ENCODE results near the gene SNRNP70. TPM values are rescaled to one million over a fixed set of nuclear protein-coding genes. Genes with fewer than 3 reads are reported as not detected.
"Not testable (repeated sequence)": the region's sequence is repeated elsewhere in the genome, so short reads cannot be mapped to it uniquely, and the experiment has no call there.

The SNRNP70 gene
- total RNA-seq, 1 experiment from 2014 or later: 361 TPM

DNA sequence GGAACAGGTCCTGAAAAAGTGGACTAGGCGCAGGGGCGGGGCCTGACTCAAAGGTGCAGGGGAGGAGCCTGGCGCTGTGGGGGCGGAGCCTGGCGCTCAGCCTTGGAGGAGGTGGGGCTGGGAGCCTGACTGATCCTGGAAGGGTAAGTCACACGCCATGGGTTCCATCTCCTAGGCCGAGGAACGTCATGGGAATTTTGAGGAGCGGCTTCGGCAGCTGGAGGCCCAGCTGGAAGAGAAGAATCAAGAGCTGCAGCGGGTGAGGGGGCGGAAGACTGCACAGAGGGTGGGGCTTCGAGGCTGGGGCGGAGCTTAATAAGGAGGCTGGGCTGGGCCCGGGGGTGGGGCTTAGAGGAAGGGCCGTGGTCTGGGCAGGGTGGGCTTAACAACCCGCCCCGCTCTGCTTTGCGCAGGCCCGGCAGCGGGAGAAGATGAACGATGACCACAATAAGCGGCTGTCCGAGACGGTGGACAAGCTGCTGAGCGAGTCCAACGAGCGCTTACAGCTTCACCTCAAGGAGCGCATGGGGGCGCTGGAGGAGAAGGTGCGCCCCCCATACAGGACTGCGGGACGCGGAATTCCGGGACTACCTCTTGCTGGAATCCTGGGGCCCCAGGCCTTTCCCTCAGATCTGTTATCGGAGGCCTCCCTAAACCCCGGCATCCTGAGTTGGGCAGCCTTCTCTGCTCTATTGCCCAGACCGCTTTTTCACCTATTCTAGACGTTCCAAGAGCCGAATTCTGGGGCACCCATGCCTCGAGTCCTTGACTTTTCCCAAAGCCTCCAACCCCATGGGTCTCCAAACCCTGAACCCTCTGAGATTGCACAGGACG lies 48.6 kb downstream of the SNRNP70 start:
- in situ Hi-C loops (cut with HindIII; ENCODE audit: low sequenced_read_pairs): no loop called here
- no peak for DNase-seq (ENCODE audit: low spot score)

DNA sequence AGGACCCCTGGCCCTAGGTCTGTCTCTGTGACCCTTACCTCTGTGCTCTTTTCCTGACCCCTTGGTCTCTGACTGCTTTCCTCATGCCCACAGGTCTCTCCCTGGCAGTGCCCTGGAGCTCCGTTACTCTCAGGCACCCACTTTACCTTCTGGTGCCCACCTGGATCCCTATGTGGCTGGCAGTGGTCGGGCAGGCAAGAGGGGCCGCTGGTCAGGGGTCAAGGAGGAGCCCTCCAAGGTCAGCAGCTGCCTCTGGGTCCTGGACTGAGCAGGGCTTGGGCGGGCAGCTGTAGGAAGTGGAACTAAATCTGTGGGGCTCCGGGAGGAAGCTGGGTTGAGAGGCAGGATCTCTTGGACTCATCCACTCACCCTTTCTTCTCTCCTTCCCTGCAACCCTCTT lies 50.4 kb downstream of the SNRNP70 start:
- DNase-seq (ENCODE audit: low spot score): no peak
- in situ Hi-C loops (cut with HindIII; ENCODE audit: low sequenced_read_pairs): no loop called here

DNA sequence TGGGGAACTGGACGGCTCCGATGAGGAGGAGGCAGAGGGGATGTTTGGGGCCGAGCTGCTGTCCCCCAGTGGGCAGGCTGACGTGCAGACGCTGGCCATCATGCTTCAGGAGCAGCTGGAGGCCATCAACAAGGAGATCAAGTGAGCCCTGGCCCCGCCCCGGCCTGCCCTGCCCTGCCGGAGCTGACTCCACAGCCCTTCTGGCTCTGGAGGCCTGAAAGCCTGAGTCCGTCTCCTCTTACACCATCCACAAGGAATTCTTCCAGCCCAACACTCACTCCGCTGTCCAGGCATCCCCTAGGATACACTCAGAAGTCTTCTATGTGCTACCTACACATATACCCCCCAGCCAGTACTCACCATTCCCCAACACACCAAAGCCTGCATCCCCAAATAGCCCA lies 51.5 kb downstream of the SNRNP70 start:
- in situ Hi-C loops (cut with HindIII; ENCODE audit: low sequenced_read_pairs): no loop called here
- no peak for DNase-seq (ENCODE audit: low spot score)

DNA sequence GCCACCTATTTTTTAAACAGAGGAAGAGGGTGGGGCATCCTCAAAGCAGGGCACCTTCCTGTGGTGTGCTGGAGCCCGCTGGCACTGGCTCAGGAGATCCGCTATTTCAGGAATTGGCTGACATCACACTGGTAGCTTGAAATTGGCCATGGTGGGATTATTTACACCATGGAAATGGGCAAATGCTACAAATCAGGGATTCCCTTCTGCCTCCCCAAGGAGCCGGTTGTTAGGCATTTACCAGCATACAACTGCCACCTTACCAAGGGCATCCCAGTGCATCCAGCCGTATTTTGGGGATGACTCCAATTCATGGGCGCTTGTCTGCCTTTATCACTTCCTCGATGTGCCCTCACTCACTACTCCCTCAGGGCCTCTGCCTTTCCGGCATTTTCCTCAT lies 55.7 kb downstream of the SNRNP70 start:
- in situ Hi-C loops (cut with HindIII; ENCODE audit: low sequenced_read_pairs): no loop called here
- no peak for DNase-seq (ENCODE audit: low spot score)

DNA sequence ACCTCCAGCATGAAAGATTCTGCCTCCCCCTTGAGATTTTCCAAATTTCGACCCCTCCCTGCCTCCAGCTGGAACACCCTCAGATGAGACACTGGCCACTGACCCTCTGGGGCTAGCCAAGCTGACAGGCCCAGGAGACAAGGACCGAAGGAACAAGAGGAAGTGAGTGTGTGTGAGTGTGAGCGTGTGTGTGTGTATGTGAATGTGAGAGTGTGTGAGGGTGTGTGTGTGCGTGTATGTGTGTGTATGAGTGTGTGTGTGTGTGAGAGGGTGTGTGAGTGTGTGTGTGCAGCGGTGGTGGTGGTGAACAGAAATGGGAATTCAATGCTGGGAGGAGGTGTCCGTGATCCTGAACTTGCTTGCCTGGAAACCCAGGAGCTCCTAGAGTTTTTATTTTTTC lies 56.1 kb downstream of the SNRNP70 start:
- in situ Hi-C loops (cut with HindIII; ENCODE audit: low sequenced_read_pairs): no loop called here
- DNase-seq (ENCODE audit: low spot score): no peak

DNA sequence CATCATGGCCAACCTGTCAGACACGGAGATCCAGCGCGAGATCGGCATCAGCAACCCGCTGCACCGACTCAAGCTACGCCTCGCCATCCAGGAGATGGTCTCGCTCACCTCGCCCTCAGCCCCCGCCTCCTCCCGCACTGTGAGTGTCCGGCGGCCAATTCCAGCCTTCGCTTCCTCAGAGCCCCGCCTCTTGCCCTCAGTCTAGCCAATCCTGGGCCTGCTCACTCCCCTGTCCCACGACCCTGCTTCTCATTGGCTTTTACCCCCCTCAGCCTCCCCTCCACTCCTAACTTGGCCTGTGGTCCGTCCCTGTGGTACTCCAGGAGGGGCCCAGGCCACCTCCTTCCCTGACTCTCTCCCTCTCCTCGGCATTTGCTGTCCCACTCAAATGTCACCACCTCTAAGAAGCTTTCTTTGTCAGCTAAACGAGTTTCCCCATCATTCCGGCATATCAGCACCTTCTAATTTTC lies 57.6 kb downstream of the SNRNP70 start:
- in situ Hi-C loops (cut with HindIII; ENCODE audit: low sequenced_read_pairs): no loop called here
- DNase-seq (ENCODE audit: low spot score): peak; percentile 97

DNA sequence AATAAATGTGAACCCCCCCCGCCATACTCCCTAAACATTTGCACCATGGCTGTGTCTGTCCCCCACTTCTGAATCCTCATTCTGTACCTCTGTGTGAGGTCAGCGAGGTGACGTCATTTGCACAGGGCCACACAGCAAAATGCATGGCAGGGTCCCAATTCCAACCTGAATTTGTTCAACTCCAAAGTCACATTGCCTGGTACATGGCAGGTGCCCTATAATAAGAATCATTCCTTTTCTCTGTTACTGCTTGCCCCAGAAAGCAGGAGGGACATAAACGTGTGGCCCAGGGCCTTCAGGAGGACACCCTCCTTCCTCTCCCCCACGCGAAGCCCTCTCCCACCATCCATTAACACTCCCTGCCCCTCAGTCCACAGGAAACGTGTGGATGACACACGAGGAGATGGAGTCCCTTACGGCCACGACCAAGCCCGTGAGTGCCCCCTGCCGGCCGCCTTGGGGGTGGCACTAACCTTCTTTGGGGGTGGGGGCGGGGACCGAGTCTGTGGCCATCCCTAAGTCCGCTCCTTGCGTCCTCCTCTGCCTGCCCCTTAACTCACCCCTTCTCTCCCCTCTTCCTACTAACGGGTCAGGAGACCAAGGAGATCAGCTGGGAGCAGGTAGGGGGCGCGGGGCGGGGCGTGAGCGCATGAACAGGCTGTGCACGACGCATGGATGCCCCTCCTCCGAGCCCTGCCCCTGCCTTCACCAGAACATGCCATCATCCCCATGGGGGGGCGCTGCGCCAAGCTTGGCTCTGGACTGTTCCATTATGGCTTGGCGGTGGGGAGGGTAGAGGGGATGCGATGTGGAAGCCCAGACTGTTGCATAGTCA lies 60.5 kb downstream of the SNRNP70 start:
- in situ Hi-C loops (cut with HindIII; ENCODE audit: low sequenced_read_pairs): no loop called here
- peak; percentile 79 for DNase-seq (ENCODE audit: low spot score)

DNA sequence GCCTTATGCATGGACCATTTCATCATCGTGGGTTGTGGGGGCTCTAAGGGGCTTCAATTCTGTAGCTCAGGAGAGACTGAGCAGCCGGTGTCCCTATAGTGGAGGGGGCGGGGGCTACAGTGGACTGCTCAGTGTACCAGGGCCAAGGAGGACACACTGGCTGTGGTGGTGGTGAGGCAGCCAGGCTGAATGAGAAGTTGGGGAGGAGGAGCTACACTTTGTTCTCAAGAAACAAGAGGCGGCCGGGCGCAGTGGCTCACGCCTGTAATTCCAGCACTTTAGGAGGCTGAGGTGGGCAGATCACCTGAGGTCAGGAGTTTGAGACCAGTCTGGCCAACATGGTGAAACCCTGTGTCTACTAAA lies 61.1 kb downstream of the SNRNP70 start:
- in situ Hi-C loops (cut with HindIII; ENCODE audit: low sequenced_read_pairs); DNase-seq (ENCODE audit: low spot score): not testable (repeated sequence)

DNA sequence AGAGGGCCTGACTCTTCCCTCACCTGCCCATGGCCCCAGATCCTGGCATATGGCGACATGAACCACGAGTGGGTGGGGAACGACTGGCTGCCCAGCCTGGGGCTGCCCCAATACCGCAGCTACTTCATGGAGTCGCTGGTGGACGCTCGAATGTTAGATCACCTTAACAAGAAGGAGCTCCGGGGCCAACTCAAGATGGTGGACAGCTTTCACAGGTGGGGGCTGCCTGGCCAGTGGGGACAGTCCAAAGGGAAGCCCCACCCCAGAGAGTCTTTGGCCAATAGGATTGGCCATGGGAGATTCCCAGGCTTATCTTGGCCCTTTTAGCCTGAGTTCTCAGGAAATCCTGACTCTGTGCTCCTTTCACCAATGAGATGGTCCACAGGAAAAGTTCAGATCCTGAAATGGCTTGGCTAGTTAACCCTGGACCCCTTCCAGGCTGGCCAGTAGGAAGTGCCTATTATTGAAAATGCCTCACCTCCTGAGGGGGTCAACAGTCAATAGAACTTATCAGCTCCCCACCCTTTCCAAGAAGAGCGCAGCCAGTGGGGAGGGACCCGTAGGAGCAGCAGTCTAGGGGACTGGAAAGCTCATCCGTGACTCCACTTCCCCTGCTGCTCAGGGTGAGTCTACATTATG lies 62.9 kb downstream of the SNRNP70 start:
- in situ Hi-C loops (cut with HindIII; ENCODE audit: low sequenced_read_pairs): no loop called here
- peak; percentile 39 for DNase-seq (ENCODE audit: low spot score)

DNA sequence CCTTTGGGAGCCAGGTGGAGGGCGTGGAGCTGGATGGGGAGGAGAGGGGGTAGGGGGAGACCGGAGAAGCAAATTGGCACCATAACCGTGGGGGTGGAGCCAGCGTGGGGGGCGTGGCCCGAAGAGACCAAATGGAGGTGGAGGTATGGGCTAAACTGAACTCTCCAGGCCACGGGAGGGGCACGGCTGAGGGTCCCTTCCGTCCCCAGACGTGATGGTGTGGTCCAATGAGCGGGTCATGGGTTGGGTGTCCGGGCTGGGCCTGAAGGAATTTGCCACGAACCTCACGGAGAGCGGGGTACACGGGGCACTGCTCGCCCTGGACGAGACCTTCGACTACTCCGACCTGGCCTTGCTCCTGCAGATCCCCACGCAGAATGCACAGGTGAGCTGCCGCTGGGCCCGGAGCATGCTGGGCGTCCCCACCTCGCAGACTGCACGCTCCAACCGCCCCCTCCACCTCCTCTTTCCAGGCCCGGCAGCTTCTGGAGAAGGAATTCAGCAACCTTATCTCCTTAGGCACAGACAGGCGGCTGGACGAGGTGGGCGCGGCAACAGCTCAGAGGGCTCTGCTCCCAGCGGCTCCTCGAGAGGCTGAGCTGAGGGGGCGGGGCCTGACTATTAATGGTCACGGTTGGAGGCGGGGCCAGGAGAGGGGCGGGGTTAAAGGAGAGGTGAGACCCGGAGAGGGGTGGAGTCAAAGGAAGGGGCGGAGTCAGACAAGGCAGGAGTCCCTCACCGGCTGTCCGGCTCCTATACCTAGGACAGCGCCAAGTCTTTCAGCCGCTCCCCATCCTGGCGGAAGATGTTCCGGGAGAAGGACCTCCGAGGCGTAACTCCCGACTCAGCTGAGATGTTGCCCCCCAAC lies 63.8 kb downstream of the SNRNP70 start:
- in situ Hi-C loops (cut with HindIII; ENCODE audit: low sequenced_read_pairs): no loop called here
- DNase-seq (ENCODE audit: low spot score): peak; percentile 99

DNA sequence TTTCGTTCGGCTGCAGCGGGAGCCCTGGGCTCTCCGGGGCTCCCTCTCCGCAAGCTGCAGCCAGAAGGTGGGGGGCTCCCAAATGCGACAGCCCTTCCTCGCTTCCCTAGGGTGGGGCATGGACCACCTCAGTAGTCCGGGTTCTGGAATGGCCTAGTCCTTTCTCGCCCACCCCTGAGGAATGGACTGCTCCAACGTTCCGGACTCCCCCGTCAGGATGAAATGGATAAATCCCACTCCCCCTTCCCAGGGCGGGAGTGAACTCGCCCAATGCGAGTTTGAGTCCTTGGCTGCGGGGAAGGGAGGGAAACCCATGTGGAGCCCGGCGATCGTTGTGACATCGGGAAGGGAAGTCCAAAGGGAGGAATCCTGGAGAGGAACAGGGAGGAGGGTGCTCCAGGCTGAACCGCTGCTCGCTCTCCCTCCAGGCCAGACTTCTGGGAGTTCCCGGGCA lies 64.4 kb downstream of the SNRNP70 start:
- in situ Hi-C loops (cut with HindIII; ENCODE audit: low sequenced_read_pairs): no loop called here
- peak; percentile 82 for DNase-seq (ENCODE audit: low spot score)

DNA sequence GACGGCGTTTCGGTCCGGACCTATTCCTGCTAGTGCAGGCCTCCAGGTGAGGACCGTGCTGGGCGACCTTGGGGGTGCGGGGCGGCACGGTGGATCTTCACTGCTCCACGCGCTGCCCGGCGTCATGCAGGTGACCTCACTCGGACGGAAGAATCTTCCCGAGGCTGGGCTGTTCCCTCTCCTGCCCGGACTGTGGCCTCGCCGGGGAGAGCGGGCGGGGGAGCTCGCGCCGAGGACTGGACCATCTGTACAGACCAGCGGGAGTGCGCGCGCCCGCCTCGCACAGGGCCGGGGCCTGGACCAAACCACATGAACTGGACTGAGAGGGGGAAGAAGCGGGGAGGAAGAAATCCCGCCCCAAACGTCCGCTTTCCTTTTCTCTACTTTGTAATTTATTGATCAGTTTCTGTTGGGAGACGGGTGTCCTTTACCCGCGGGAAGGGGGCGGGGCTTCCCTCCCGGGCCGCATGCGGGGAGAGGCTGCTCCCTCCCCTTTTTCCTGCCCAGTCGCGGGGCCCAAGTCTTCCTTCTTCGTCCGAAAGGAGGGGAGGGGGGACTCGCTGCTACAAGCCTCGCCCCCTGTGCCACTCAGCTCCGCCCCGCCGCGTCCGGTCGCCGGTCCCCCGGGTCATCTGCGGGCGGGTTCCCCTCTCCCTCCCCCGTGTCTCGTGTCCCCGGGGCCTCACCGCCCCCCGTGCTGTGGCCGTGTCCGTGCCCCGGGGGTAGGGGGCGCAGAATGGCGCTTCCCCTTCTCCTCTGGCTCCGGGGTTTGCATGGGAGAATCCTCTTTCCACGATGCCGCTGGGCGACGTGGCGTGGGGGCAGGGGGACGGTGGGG lies 65.1 kb downstream of the SNRNP70 start:
- in situ Hi-C loops (cut with HindIII; ENCODE audit: low sequenced_read_pairs): no loop called here
- DNase-seq (ENCODE audit: low spot score): peak; percentile 91

DNA sequence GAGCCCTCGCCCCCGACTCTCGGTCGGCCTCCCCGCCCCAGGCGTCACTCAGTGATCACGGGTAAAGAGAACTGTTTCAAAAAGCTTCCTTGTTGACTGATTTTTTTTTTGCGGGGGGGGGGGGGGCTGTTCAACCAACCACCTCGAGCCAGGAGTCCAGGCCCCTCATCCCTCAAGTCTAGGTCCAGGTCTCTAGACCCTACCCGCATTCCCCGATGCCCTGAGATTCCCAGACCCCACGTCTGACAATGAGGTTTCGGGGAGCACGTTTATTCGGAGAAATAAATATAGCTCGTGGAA lies 65.6 kb downstream of the SNRNP70 start:
- in situ Hi-C loops (cut with HindIII; ENCODE audit: low sequenced_read_pairs): no loop called here

DNA sequence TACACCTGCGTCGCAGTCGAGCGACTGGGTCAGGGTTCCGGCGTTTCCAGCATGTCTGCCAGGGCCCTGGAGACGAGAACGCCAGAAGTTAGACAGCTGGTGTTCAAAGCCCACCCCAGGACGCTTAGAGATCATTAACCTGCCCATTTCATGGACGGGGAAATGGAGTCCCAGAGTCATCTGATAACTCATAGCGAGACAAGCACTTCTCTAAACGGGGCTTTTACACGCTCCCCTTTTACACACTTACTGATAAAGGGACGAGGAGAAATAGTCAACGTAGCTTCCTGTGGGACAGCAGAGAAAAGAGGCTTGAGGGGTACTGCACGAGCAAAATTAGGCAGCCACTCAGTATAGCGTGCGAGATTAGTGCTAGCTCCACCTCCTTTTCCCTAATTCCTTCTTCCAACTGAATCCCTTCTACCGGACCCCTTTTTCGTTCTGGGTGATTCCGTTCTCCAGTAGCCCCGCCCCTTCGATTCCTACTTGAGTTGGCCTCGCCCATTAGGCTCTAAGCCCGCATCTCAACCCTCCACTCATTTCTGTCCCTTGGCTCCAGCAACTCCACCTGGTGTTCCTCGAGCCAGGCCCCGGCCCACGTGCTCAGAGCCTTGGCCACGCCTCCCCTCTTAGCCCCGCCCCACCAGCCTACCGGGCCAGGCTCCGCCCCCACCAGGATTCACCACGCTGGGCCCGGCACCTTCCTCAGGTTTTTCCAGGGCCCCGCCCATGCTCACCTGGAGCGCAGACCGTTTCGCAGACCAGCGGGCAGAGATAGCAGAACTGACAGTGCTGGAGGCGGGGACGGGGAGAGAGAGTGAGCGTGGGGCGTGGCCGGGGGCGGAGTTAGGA lies 66.2 kb downstream of the SNRNP70 start:
- in situ Hi-C loops (cut with HindIII; ENCODE audit: low sequenced_read_pairs): no loop called here

More for the DNA sequence above, 65.6 kb downstream of the SNRNP70 start:
- peak; percentile 31 for DNase-seq (ENCODE audit: low spot score)

DNA sequence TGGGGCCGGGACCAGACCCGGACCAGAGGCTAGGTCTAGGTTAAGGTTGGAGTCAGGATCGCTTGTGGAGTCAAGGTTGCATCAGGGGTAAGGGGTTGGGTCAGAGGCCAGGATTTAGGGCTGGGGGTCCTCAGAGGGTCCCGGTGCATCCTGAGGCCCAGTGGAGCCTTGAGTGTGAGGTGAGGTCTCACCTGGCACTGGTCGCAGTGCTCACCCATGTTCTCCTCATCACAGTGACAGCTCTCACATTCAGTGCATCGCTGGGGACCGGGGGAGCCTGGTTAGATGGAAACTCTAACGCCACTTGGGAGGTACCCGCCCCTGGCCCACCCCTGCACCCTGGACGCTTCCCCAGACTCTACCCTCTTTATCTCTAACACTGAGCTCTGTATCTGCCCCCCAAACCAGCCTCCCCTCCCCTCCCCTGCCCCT lies 66.9 kb downstream of the SNRNP70 start:
- in situ Hi-C loops (cut with HindIII; ENCODE audit: low sequenced_read_pairs): no loop called here
- DNase-seq (ENCODE audit: low spot score): no peak

More for the DNA sequence above, 66.2 kb downstream of the SNRNP70 start:
- peak; percentile 89 for DNase-seq (ENCODE audit: low spot score)

DNA sequence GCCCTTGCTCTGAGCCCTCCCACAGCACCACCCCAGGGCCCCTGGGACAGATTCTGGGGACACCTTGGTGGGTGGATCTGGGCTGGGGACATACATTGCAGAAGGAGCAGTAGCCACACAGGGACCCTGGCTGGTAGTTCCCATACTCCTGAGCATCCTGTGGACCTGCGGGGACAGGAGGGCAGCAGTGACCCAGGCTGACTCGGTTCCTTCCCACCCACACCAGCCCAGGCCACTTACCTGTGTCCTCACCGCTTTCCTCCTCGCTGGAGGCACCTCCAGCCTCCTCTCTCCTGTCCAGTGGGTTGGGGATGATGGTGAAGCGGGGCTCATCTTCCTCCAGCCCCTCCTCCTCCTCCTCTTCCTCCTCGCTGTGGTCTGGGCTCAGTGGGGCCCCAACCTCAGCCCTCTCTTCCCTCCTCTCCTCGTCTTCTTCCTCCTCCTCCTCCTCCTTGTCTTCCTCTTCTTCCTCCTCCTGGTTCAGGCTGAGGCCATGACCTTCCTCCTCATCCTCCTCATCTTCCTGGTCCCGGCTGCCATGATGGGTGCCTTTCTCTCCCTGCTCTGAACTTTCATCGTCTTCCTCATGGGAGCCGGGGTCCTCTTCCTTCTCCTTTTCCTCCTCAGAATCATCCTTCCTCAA lies 68.0 kb downstream of the SNRNP70 start:
- in situ Hi-C loops (cut with HindIII; ENCODE audit: low sequenced_read_pairs): no loop called here
- DNase-seq (ENCODE audit: low spot score): no peak

DNA sequence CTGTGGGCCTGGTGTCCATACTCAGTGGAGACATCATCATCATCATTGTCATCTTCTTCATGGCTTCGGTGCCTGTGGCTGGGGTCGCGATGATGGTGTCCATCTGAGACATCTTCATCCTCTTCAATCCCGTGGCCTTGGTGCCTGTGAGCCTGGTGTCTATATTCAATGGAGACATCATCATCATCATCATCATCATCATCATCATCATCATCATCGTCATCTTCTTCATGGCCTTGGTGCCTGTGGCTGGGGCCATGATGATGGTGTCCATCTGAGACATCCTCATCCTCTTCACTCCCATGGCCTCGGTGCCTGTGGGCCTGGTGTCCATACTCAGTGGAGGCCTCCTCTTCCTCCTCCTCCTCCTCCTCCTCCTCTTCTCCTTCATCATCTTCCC lies 69.0 kb downstream of the SNRNP70 start:
- in situ Hi-C loops (cut with HindIII; ENCODE audit: low sequenced_read_pairs): no loop called here
- no peak for DNase-seq (ENCODE audit: low spot score)
